Muscle of leg (tissue), 9 donors: Measurements from ENCODE around the gene CCDC71L. TPM values are rescaled to one million over a fixed set of nuclear protein-coding genes. Genes with fewer than 3 reads are reported as not detected.

Source experiments
- polyA plus RNA-seq, 8 donors: library from polyadenylated mRNA; unstranded; fragments of 120-200 nt; gene quantifications; one replicate each; pipeline versions ENCODE4 v1.2.1 to v1.2.3, GENCODE V29; 2013; ENCODE audit warnings: inconsistent platforms in 1 of 8, low replicate concordance in 1 of 8; ENCODE audit not compliant: insufficient read length in 8 of 8, insufficient read depth in 1 of 8
- total RNA-seq: library from RNA; stranded (reverse); fragments of 120-200 nt; gene quantifications from one replicate; pipeline ENCODE4 v1.2.4, GENCODE V29; 2013

Gene CCDC71L
- total and polyA plus RNA-seq, 9 donors, result 2.7 to 5.5 (median 4.2) TPM

Other genes with a start within 250 kb of the CCDC71L start
- gene PIK3CG, start 204.1 kb upstream of the CCDC71L start, total RNA-seq, result 3.3 TPM
- 1 to 10 TPM; 2.0 to 4.3 (median 2.5) TPM for gene PIK3CG, start 204.1 kb upstream of the CCDC71L start, polyA plus RNA-seq